NCI-H82 treated with DMSO at 0.1 percent for 48 hours (cell line): ENCODE measurements around the gene ZFYVE19.
"Not testable (repeated sequence)": the region's sequence is repeated elsewhere in the genome, so short reads cannot be mapped to it uniquely, and the experiment has no call there.

Experiments used
- DNase-seq: peaks from one replicate; lab custom pipeline; 2025; ENCODE audit not compliant: unreplicated experiment; lab: John Stamatoyannopoulos, UW

ZFYVE19 gene

DNA sequence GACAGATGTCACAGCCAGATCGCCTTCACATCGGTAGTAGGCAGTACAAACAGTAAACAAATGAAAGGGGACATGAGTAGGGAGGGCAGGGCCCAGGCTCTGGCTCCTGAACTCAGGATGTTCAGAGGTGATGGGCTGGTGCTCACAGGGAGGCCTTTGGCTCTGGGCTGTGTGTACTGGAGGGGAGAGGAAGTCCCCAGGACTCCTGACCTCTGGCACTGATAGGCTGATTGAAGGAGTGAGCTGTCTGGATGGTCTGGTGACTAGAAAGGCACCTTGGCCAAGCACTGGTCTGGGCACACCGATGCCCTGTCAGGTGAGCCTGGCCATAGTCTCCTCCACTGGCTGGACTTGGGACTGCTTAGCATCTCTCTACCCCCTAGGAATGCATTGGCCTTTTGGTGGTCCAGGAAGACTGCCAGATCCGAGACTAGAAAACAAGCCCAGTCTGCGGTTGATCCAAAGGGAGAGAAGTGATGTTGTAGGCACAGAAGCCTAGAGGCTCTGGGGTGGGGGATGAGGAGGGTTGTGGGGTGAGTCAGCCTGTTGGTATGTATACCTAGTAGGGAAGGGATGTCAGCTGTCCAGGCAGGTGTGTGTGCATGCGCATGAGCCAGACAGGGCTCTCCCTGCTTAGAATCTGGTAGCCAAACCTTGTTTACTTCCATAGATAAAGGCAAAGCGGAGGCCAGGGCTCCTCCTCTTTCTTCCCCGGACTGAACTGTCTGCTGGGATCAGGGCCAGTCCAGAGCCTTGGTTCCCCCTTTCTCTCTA, 38.8 kb downstream of the ZFYVE19 start:
- DNase-seq = no peak

DNA sequence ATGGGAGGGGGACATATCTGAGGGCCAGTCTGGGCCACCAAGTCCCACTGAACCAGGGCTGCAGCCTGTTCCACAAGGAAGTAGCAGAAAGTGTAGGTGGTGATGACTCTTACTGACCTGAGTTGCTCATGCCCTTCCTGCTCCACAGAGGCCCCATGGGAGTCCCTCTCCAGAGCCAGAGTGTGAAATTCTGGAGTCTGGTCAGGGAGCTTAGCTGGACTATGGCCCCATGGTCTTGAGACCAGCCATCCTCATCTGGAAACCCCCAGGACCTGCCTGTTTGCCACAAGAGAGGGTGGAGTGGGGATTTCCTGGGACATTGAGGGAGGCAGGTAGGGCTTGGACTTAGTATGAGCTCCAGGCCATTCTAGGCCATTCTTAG, 39.9 kb downstream of the ZFYVE19 start:
- no peak for DNase-seq

DNA sequence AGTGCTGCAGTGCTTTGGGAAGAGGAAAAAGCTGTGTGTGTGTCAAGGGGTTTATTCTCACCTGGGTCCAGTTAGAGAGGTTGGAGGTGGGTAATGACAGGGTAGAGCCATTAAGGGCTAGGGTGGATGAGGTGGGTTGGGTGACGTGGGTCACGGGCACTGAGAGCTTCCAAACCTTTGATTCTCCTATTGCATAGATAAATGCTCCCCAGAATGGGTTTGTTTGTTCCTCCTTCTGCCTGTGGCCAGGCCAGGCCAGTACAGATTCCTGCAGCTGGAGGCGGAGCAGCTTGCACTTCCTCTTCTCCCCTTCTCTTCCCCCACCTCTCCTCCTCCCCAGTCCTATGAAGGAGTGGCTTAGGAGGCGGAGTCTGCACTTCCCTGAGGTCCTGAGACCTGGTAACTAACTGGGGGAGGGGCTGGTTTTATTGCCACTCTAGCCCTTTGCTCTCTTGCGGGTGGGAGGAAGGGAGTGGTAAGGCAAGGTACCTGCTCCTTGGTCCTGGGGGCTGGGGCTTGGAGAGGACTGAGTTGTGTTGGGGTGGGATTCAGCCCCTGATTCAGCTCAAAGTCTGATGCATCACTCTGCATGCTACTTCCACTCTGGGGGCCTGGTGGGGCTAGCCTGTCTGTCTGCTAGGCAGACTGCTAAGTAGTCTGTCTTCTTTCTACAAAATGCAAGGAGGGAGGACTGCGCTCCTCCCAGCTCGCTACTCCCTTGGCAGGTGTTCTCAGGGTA, 40.5 kb downstream of the ZFYVE19 start:
- peak; percentile 81 for DNase-seq

DNA sequence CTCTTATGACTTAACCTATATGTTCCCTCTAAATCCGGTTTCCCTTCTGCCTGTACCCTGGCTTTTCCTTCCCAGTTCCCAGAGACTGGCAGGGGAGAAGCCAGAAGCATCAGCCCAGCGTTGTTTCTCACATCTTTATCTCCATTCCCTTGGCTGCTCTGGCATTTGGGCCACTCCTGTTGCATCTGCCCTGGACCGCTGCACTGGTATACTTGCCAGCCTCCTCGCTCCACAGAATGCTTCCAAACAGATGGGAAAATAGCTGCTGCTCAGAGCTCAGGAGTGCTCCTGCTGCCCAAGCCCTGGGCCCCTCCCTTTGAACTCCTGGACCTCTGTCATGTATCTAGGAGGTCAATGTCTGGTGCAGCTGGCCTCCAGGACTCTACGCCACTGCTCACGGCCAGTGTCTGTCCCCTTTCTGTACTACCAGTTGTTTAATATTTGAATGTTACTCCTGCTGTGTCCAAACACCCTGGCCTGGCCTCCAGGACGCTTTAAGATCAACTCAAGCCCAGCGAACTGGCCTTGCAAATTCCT, 43.8 kb downstream of the ZFYVE19 start:
- no peak for DNase-seq

DNA sequence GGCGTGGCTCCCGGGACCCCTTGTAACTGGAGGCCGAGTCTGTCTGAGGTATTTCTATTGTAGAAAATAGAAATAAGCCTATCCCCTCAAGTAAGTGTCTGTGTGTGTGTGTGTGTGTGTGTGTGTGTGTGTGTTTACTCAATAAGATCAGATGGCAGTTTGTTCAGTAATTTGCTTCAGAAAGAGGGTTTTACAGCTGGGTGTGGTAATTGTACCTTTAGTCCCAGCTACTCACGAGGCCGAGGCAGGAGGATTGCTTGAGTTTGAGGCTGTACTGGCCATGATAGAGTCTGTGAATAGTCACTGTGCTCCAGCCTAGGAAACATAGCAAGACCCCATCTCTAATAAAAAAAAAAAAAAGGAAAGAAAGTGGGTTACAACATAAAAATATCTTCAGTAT, 45.6 kb downstream of the ZFYVE19 start:
- peak; percentile 86 for DNase-seq

DNA sequence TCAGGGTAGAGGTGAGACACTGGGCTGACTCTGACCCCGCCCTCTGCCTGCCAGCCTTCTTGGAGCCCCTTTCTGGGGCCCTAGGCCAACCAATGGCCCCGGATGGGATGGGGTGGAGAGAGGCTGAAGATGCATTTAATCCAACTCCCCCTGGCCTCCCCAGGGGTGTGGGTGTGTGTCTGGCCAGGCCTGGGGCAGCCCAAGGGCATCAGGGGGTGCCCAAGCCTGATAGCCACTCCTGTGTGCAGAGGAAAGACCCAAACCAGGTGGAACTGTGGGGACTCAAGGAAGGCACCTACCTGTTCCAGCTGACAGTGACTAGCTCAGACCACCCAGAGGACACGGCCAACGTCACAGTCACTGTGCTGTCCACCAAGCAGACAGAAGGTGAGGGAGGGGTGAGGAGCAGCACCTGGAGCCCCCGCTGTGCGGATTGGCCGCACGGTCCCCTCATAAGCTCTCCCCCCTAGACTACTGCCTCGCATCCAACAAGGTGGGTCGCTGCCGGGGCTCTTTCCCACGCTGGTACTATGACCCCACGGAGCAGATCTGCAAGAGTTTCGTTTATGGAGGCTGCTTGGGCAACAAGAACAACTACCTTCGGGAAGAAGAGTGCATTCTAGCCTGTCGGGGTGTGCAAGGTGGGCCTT, 46.5 kb downstream of the ZFYVE19 start:
- no peak for DNase-seq

DNA sequence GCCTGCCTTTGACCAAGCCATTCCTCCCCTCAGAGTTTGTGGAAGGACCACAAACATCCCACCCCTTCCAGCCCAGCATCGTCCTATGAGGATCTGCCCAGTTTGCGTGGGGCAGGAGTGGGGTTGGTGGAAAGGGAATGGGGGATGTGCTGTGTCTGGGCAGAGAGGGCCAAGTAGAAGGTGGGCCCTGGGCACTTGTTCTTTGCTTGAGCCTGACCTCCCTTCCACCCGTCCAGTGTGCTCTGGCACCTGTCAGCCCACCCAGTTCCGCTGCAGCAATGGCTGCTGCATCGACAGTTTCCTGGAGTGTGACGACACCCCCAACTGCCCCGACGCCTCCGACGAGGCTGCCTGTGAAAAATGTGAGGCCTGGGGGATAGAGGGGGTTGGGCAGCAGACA, 47.3 kb downstream of the ZFYVE19 start:
- no peak for DNase-seq

DNA sequence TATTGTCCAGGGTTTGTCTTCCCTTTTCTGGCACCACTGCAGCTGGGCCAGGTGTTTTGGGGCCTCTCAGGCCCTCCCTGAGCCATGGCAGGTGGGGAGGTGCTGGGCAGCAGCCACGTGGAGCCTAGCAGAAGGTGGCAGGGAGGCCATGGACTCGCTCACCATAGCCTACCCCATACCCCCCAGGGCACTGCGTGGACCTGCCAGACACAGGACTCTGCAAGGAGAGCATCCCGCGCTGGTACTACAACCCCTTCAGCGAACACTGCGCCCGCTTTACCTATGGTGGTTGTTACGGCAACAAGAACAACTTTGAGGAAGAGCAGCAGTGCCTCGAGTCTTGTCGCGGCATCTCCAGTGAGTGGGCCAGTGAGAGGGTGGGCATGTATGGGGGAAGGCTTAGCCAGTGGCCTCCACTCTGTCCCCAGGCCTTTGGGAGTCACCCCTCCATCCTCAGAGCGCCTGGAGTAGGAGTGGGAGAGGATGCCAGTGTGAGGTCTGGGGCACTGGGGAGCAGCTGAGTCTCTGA, 48.9 kb downstream of the ZFYVE19 start:
- DNase-seq = no peak

DNA sequence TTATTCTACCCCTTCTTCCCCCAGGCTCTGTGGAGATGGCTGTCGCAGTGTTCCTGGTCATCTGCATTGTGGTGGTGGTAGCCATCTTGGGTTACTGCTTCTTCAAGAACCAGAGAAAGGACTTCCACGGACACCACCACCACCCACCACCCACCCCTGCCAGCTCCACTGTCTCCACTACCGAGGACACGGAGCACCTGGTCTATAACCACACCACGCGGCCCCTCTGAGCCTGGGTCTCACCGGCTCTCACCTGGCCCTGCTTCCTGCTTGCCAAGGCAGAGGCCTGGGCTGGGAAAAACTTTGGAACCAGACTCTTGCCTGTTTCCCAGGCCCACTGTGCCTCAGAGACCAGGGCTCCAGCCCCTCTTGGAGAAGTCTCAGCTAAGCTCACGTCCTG, 49.9 kb downstream of the ZFYVE19 start:
- DNase-seq = no peak

DNA sequence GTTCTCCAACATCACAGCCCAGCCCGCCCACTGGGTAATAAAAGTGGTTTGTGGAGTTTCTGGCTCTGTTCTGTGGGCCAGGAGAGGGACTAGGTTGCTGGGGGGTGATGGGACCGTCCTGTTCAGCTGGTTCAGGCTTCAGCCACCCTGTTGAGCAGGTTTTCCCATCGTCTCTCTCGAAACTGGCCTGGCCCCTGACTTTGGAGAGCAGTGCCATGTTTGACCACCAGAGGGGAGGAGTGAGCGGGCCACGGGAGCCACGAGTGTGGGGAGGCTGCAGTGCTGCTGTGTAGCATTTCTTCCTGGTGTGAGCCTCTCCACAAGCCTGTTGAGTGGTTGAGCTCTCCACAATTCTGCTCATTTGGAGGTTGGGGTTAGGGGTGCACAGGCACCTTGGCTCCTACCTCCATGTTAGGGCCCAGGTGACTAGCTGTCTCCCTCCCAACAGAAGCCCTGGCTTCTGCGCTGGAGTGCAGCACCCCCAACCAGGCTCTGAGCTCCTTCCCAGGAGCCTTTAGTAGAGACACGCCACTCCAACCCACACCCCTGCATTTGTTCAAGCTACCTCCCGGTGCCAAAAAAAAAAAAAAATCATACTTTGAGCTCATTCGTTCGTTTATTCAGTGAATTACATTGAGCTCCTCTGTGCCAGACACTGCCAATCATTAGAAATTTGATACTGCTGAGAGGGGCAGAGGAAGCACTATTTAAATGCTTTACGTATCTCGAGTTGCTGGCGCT, 50.9 kb downstream of the ZFYVE19 start:
- DNase-seq = peak; percentile 33

DNA sequence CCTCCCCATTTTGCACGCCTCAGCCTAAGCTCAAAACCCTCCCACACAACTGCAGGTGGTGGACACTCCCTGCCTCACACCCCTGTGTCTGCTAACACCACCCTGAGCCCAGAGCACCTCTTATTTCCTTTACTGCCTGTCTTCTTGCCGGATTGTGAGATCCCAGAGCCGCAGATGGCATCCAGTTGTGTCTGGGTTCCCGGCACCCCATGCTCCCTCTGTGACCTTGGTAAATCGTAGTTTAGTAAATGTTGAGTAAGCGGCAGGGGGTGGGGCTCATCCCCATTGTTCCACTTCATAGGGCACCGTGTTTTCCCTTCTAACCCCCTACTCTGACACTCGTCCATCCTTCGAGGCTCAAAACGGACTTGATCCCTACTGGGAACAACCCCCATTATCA, 51.8 kb downstream of the ZFYVE19 start:
- DNase-seq = no peak

DNA sequence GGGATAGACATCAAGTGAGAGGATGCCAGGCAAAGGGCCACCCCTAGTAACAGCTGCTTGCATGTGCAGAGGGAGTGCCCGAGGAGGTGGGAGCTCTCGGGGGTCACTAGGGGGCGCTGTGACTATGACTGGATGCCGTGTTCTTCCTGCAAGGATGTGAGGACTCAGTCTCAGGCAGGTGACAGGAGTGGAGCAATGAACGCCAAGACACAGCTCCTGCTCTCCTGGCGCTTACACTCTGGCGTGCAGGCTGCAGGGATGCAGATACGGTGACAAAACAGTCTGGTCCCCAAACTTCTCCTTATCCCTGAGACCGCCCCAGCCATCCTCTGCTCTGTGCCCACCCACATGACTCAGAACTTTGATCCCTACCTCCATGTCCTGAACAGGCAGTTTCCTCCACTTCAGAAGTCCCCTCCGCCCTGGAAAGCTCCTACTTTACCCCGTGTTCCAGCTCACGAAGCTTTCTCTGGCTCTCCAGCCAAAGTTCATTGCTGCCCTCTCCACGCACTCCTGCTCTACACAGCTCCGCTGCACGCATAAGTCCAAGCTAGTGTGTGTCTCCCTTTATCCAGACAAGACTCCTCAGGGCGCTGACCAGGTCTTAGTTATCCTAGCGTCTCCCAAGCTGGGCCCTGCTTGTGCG, 52.4 kb downstream of the ZFYVE19 start:
- peak; percentile 51 for DNase-seq

DNA sequence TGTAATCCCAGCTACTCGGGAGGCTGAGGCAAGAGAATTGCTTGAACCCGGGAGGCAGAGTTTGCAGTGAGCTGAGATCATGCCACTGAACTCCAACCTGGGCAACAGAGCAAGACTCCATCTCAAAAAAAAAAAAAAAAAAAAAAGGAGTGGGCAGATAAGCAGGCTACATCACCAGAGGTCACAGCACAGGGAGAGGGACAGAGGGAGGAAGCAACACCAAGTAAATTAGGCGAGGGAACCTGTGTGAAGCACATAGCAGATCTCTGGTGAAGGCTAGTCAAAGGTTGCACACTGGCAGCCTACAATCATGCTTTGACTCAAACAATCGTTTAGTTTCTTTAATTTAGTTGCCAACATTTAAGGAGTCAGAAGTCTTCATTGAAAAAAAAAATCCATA, 54.3 kb downstream of the ZFYVE19 start:
- not testable (repeated sequence) for DNase-seq

DNA sequence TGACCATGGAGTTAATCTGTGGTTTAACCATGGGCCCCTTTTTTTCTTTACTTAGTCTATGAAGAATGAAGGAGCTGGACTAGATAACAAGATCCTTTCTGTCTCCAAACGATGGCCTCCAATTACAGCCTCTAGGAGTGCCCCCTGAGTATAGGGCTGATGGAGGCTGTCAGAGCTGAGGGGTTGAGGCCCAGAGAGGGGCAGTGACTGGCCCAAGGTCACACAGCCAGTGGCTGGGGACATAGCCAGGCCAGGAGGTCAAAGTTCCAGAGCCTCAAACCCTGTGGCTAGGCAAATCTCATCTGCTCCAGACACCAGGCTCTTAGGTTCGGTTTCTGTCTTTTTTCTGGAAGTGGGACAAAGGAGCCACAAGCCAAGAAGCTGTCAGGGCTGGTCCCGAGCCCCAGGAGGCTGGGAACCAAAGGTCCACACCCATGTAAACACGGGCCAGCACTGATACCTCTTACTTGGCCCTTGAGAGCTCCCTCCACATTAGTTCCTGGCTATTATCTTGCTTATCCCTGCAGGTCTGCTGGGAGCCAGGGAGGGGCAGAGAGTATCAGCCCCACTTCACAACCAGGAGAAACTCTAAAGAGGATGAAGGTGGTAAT, 56.9 kb downstream of the ZFYVE19 start:
- DNase-seq = no peak
